Liver (tissue), 9 donors: ENCODE results near the gene RALGPS2. TPM values are rescaled to one million over a fixed set of nuclear protein-coding genes. Genes with fewer than 3 reads are reported as not detected.
"Not testable (repeated sequence)": the region's sequence is repeated elsewhere in the genome, so short reads cannot be mapped to it uniquely, and the experiment has no call there.

Source experiments
- DNase-seq: peaks from one replicate; pipeline ENCODE4 v3.0.0-alpha.2; 2017; ENCODE audit warnings: low spot score
- H3K27ac ChIP-seq, 2 donors: one replicate each; pipeline ENCODE4 v1.7.0; 2013; ENCODE audit warnings: inconsistent platforms in 2 of 2, low read length in 2 of 2, control low read depth in 1 of 2, low read depth in 1 of 2, mild to moderate bottlenecking in 1 of 2
- H3K27me3 ChIP-seq, 4 donors: one replicate each; pipeline versions ENCODE4 v1.6.1 to v1.7.0; 2013; ENCODE audit warnings: low read length in 3 of 4, inconsistent platforms in 1 of 4, mild to moderate bottlenecking in 1 of 4, moderate library complexity in 1 of 4; ENCODE audit not compliant: control insufficient read depth in 4 of 4, insufficient read depth in 4 of 4
- H3K36me3 ChIP-seq, 4 donors: one replicate each; pipeline versions ENCODE4 v1.6.1 to v1.7.0; 2013; ENCODE audit warnings: low read length in 3 of 4, mild to moderate bottlenecking in 3 of 4, low read depth in 1 of 4, moderate library complexity in 1 of 4; ENCODE audit not compliant: control insufficient read depth in 4 of 4, insufficient read depth in 3 of 4
- H3K4me1 ChIP-seq, 4 donors: one replicate each; pipeline versions ENCODE4 v1.6.1 to v1.7.0; 2013; ENCODE audit warnings: low read length in 3 of 4, mild to moderate bottlenecking in 3 of 4, moderate library complexity in 1 of 4; ENCODE audit not compliant: control insufficient read depth in 4 of 4, insufficient read depth in 4 of 4
- H3K4me3 ChIP-seq, 3 donors: one replicate each; pipeline versions ENCODE4 v1.6.1 to v1.7.0; 2013; ENCODE audit warnings: low read length in 3 of 3, control low read depth in 1 of 3, low read depth in 1 of 3, mild to moderate bottlenecking in 1 of 3
- H3K9ac ChIP-seq, 2 donors: one replicate each; pipeline ENCODE4 v1.7.0; 2013; ENCODE audit warnings: low read length in 2 of 2, mild to moderate bottlenecking in 2 of 2, moderate library complexity in 2 of 2, control low read depth in 1 of 2, low read depth in 1 of 2
- H3K9me3 ChIP-seq, 4 donors: one replicate each; pipeline versions ENCODE4 v1.6.1 to v1.7.0; 2013; ENCODE audit warnings: low read length in 3 of 4; ENCODE audit not compliant: control insufficient read depth in 4 of 4
- CTCF ChIP-seq: fragments of 150-350 bp; IDR thresholded peaks from 2 replicates; pipeline ENCODE4 v1.5.1; 2017; ENCODE audit warnings: improper control_type of control experiment, low read depth, low read length; ENCODE audit not compliant: missing input control
- EGR1 ChIP-seq, 2 donors: IDR thresholded peaks; 2 replicates each; pipeline ENCODE4 v1.6.1; 2016 to 2018; ENCODE audit warnings: antibody characterized with exemption in 2 of 2, low read depth in 2 of 2
- FOXA1 ChIP-seq: IDR thresholded peaks from 2 replicates; pipeline ENCODE4 v1.6.1; 2016; ENCODE audit warnings: antibody characterized with exemption
- FOXA2 ChIP-seq: IDR thresholded peaks from 2 replicates; pipeline ENCODE4 v1.6.1; 2016; ENCODE audit warnings: antibody characterized with exemption
- GABPA ChIP-seq, 2 donors: IDR thresholded peaks in 1 of 2; conservative IDR thresholded peaks in 1 of 2; 2 replicates each; pipeline ENCODE4 v1.6.1; 2016; ENCODE audit warnings: antibody characterized with exemption in 2 of 2, mild to moderate bottlenecking in 1 of 2, moderate library complexity in 1 of 2
- HNF4A ChIP-seq, 2 donors: conservative IDR thresholded peaks; 2 replicates each; pipeline ENCODE4 v1.6.1; 2016; ENCODE audit warnings: antibody characterized with exemption in 2 of 2, mild to moderate bottlenecking in 2 of 2
- HNF4G ChIP-seq: IDR thresholded peaks from 2 replicates; pipeline ENCODE4 v1.6.1; 2016; ENCODE audit warnings: antibody characterized with exemption
- NR2F2 ChIP-seq: IDR thresholded peaks from 2 replicates; pipeline ENCODE4 v1.6.1; 2016; ENCODE audit warnings: antibody characterized with exemption
- RAD21 ChIP-seq, 2 donors: IDR thresholded peaks; 2 replicates each; pipeline ENCODE4 v1.6.1; 2016; ENCODE audit warnings: antibody characterized with exemption in 2 of 2, mild to moderate bottlenecking in 2 of 2
- REST ChIP-seq: IDR thresholded peaks from 2 replicates; pipeline ENCODE4 v1.6.1; 2016; ENCODE audit warnings: antibody characterized with exemption, mild to moderate bottlenecking
- RXRA ChIP-seq, 2 donors: IDR thresholded peaks; 2 replicates each; pipeline ENCODE4 v1.6.1; 2017 to 2018; ENCODE audit warnings: antibody characterized with exemption in 2 of 2, mild to moderate bottlenecking in 1 of 2
- SP1 ChIP-seq: IDR thresholded peaks from 2 replicates; pipeline ENCODE4 v1.6.1; 2018; ENCODE audit warnings: antibody characterized with exemption, mild to moderate bottlenecking
- YY1 ChIP-seq: IDR thresholded peaks from 2 replicates; pipeline ENCODE4 v1.6.1; 2016; ENCODE audit warnings: antibody characterized with exemption, mild to moderate bottlenecking
- WGBS: extraction: QIAGEN DNeasy Blood & Tissue Kit; methylation state at CpG from one replicate; pipeline ENCODE4 v1.1.7; 2013; 5-methylcytosine and 5-hydroxymethylcytosine counted together
- polyA plus RNA-seq, 2 donors: library from polyadenylated mRNA; stranded (reverse) in 1 of 2; unstranded in 1 of 2; fragments of 200-250 nt in 1 of 2; fragments of >200 nt in 1 of 2; fragmentation: Nextera tagmentation in 1 of 2; extraction: Ambion mirVana in 1 of 2; gene quantifications; one replicate each; pipeline versions ENCODE4 v1.2.1 to v1.2.3, GENCODE V29; 2013 to 2015
- total RNA-seq, 2 donors: library from RNA; depleted of rRNA; stranded (reverse); fragments of >200 nt; gene quantifications; one replicate each; pipeline ENCODE4 v1.2.3, GENCODE V29; 2014
- TF ChIP-seq, protein P1 (sequence below): IDR thresholded peaks from 2 replicates; pipeline ENCODE4 v1.6.1; 2016; ENCODE audit warnings: antibody characterized with exemption
- donor health status: healthy.
- donor health status: healthy.
- donor health status: healthy.
- donor health status: healthy.
- donor health status: healthy.

Gene RALGPS2
- total and polyA plus RNA-seq, 4 donors, result 8.1 to 39.2 (median 16.9) TPM

- Histone ChIP-seq H3K27ac (no peak overlapping the region), H3K27me3 (no peaks in the 10 kb centered on the region), H3K4me1 (peaks cover 4 to 18% (median 14%) of the 10 kb centered on the region in 4 donors), H3K9me3 (no peaks in the 10 kb centered on the region), H3K4me3 (no peak overlapping the region), H3K9ac (no peak overlapping the region), H3K36me3 (peaks cover 0 to 6% (median 0%) of the 10 kb centered on the region in 4 donors)
- DNase-seq, result no peak
- 70% methylated on average over 2 of the region's 2 CpGs for WGBS
- no peak for TF ChIP-seq CTCF
- TF ChIP-seq HNF4A (conservative IDR thresholded peaks at IDR 0.05), result peak; percentile 9 to 17
- peak; percentile 20 for TF ChIP-seq FOXA2
Observed at GRCh38 chr1:178746345-178746744, 21.3 kb downstream of the RALGPS2 start.

- not testable (repeated sequence) for H3K36me3 ChIP-seq, DNase-seq, H3K27me3 ChIP-seq, H3K9ac ChIP-seq, H3K9me3 ChIP-seq, H3K4me3 ChIP-seq, H3K27ac ChIP-seq
- peaks cover 7 to 18% (median 14%) of the 10 kb centered on the region in 4 donors for H3K4me1 ChIP-seq
- 94% methylated on average over 3 of the region's 3 CpGs for WGBS
Observed at GRCh38 chr1:178747361-178747760, 22.3 kb downstream of the RALGPS2 start.

DNA sequence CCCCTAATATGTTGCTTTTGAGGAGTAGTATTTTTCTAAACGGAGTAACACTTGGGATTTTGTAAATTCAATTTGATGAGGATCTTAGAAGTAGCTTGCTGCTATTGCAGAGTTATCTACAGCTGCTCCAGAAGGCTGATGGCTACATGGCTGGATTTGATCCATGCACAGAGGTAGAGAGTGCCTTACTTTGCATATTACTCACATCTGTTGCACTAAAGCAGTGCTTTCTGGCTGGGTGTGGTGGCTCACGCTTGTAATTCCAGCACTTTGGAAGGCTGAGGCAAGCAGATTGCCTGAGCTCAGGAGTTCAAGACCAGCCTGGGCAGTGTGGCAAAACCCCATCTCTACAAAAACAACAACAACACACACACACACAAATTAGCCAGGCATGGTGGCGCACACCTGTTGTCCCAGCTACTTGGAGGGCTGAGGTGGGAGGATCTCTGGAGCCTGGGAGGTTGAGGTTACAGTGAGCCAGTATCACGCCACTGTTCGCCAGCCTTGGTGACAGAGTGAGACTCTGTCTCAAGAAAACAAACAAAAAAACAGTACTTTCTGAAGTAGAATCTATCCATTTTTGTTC is 24.6 kb downstream of the RALGPS2 start:
- Histone ChIP-seq H3K9me3 (peaks cover 0 to 6% (median 0%) of the 10 kb centered on the region in 4 donors), H3K36me3 (peaks cover 0 to 3% (median 0%) of the 10 kb centered on the region in 4 donors), H3K27me3 (no peaks in the 10 kb centered on the region), H3K9ac (no peak overlapping the region), H3K4me1 (peaks cover 7 to 21% (median 17%) of the 10 kb centered on the region in 4 donors), H3K4me3 (no peak overlapping the region), H3K27ac (no peak overlapping the region)
- WGBS, result 95% methylated on average over 5 of the region's 5 CpGs
- DNase-seq, result no peak
- TF ChIP-seq CTCF, result no peak
- no peak for TF ChIP-seq NR2F2
- TF ChIP-seq EGR1 (IDR thresholded peaks at IDR 0.05; ENCODE audit: low read depth in 2 of 2), result no peak
- no peak for TF ChIP-seq RXRA (IDR thresholded peaks at IDR 0.05)
- TF ChIP-seq REST, result no peak
- TF ChIP-seq SP1, result no peak
- no peak for TF ChIP-seq FOXA2
- no peak for TF ChIP-seq YY1
- TF ChIP-seq HNF4G, result no peak
- no peak for TF ChIP-seq RAD21 (IDR thresholded peaks at IDR 0.05)
- no peak for TF ChIP-seq FOXA1
- TF ChIP-seq GABPA (IDR thresholded peaks at IDR 0.05 in 1 of 2, conservative IDR thresholded peaks at IDR 0.05 in 1 of 2), result no peak
- TF ChIP-seq, protein P1, sequence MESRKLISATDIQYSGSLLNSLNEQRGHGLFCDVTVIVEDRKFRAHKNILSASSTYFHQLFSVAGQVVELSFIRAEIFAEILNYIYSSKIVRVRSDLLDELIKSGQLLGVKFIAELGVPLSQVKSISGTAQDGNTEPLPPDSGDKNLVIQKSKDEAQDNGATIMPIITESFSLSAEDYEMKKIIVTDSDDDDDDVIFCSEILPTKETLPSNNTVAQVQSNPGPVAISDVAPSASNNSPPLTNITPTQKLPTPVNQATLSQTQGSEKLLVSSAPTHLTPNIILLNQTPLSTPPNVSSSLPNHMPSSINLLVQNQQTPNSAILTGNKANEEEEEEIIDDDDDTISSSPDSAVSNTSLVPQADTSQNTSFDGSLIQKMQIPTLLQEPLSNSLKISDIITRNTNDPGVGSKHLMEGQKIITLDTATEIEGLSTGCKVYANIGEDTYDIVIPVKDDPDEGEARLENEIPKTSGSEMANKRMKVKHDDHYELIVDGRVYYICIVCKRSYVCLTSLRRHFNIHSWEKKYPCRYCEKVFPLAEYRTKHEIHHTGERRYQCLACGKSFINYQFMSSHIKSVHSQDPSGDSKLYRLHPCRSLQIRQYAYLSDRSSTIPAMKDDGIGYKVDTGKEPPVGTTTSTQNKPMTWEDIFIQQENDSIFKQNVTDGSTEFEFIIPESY, result no peak
